GM12878 (cell line): ENCODE data around the gene GRB10. TPM values are rescaled to one million over a fixed set of nuclear protein-coding genes. Genes with fewer than 3 reads are reported as not detected.

Experiments used
- ATAC-seq: fragments of 200-7000 bp; cut with Tn5 transposase; 3 replicates; pipeline ENCODE4 v1.9.1; 2020; ENCODE audit warnings: mild to moderate bottlenecking, moderate library complexity
- BruUV-seq: library from RNA; stranded (reverse); fragments of 400-500 nt; replicated peaks from 2 replicates; lab custom pipeline; 2021; lab: Mats Ljungman, UMichigan
- CTCF ChIA-PET: fragments of 300-600 bp; sonication (Branson Sonifier 250); formaldehyde crosslinking; extraction: SDS; loops from one replicate; lab custom pipeline; 2021; ENCODE audit warnings: inconsistent platforms; lab: Yijun Ruan, JAX
- POLR2A ChIA-PET: fragments of 350-600 bp; formaldehyde crosslinking; extraction: SDS; loops from one replicate; lab custom pipeline; 2021; ENCODE audit warnings: inconsistent platforms; lab: Charles Lee
- RAD21 ChIA-PET: fragments of 300-600 bp; sonication (Branson Sonifier 250); formaldehyde crosslinking; loops from one replicate; lab custom pipeline; 2023; ENCODE audit warnings: antibody characterized with exemption; ENCODE audit not compliant: unreplicated experiment; lab: Charles Lee
- SMC1A ChIA-PET: fragments of 300-600 bp; sonication (Branson Sonifier 250); formaldehyde crosslinking; loops from one replicate; lab custom pipeline; 2023; ENCODE audit not compliant: unreplicated experiment, uncharacterized antibody; lab: Charles Lee
- DNase-seq: peaks from one replicate; pipeline ENCODE4 v3.0.0-alpha.2; 2011; ENCODE audit warnings: low read depth, low spot score
- FAIRE-seq: peaks from 3 replicates; lab custom pipeline; 2011; peaks lifted over from hg19 to GRCh38; lab: Jason Lieb, UNC
- H2AFZ ChIP-seq: 2 replicates; pipeline ENCODE4 v1.6.0; 2011; ENCODE audit warnings: low read depth, low read length, control low read depth; ENCODE audit not compliant: control insufficient read depth
- H3K27ac ChIP-seq: 2 replicates; pipeline ENCODE4 v1.5.1; 2011; ENCODE audit warnings: control low read depth; ENCODE audit not compliant: control insufficient read depth, insufficient read depth
- H3K27me3 ChIP-seq, 2 experiments: replicated peaks in 1 of 2; 2 replicates each; pipeline versions ENCODE4 v1.6.0 to v1.6.1; 2011; ENCODE audit warnings: low read length in 1 of 2; ENCODE audit not compliant: control insufficient read depth in 2 of 2, insufficient read depth in 2 of 2
- H3K36me3 ChIP-seq, 2 experiments: 2 replicates each; pipeline ENCODE4 v1.5.1; 2011; ENCODE audit warnings: low read length in 1 of 2; ENCODE audit not compliant: control insufficient read depth in 2 of 2, insufficient read depth in 2 of 2
- H3K4me1 ChIP-seq: 2 replicates; pipeline ENCODE4 v1.6.1; 2011; ENCODE audit warnings: mild to moderate bottlenecking, low read length, moderate library complexity, mixed read lengths; ENCODE audit not compliant: control insufficient read depth, insufficient read depth
- H3K4me2 ChIP-seq: 2 replicates; pipeline ENCODE4 v1.6.0; 2011; ENCODE audit warnings: control low read depth; ENCODE audit not compliant: control insufficient read depth, insufficient read depth
- H3K4me3 ChIP-seq: fragments of 200-600 bp; sonication (generic); 2 replicates; pipeline ENCODE4 v1.5.1; 2016
- H3K79me2 ChIP-seq: 2 replicates; pipeline ENCODE4 v1.6.0; 2011; ENCODE audit warnings: low read length; ENCODE audit not compliant: control insufficient read depth, insufficient read depth
- H3K9ac ChIP-seq: 2 replicates; pipeline ENCODE4 v1.8.0; 2011; ENCODE audit warnings: low read length, control low read depth, mixed read lengths; ENCODE audit not compliant: control insufficient read depth, insufficient read depth
- H3K9me3 ChIP-seq: replicated peaks from 3 replicates; pipeline ENCODE4 v1.5.1; 2011; ENCODE audit warnings: mild to moderate bottlenecking, low read length; ENCODE audit not compliant: control insufficient read depth, insufficient read depth
- H4K20me1 ChIP-seq: 2 replicates; pipeline ENCODE4 v1.6.0; 2011; ENCODE audit not compliant: control insufficient read depth, insufficient read depth
- ASH2L ChIP-seq: fragments of 300-600, 200-600 bp; sonication (generic); IDR thresholded peaks from 2 replicates; pipeline ENCODE4 v1.6.1; 2017; ENCODE audit warnings: low read depth, mild to moderate bottlenecking, borderline replicate concordance
- ESRRA ChIP-seq: IDR thresholded peaks from 2 replicates; pipeline ENCODE4 v1.6.1; 2012; ENCODE audit warnings: mild to moderate bottlenecking, low read length, improper control_type of control experiment
- MYB ChIP-seq: fragments of 150-350 bp; IDR thresholded peaks from 2 replicates; pipeline ENCODE4 v1.6.1; 2014; ENCODE audit warnings: mild to moderate bottlenecking, low read depth, low read length, borderline replicate concordance
- NFXL1 ChIP-seq: fragments of 450-650 bp; IDR thresholded peaks from 2 replicates; pipeline ENCODE4 v1.6.1; 2017; ENCODE audit warnings: antibody characterized with exemption, mild to moderate bottlenecking, borderline replicate concordance
- NFYA ChIP-seq: IDR thresholded peaks from 2 replicates; pipeline ENCODE4 v1.6.1; 2011; ENCODE audit warnings: low read depth, mild to moderate bottlenecking, low read length, improper control_type of control experiment, borderline replicate concordance
- SREBF2 ChIP-seq: IDR thresholded peaks from 2 replicates; pipeline ENCODE4 v1.6.1; 2012; ENCODE audit warnings: mild to moderate bottlenecking, low read length
- ZBTB11 ChIP-seq: fragments of 450-650 bp; formaldehyde crosslinking; IDR thresholded peaks from 2 replicates; pipeline ENCODE4 v1.5.0; 2022; ENCODE audit warnings: mild to moderate bottlenecking, missing genetic modification characterization
- ZBTB33 ChIP-seq: fragments of 450-650 bp; IDR thresholded peaks from 2 replicates; pipeline ENCODE4 v1.6.1; 2017; ENCODE audit warnings: mild to moderate bottlenecking
- ZNF274 ChIP-seq: IDR thresholded peaks from one replicate; pipeline ENCODE4 v1.8.0; 2011; ENCODE audit not compliant: insufficient read length, insufficient read depth
- ZNF592 ChIP-seq: fragments of 450-650 bp; IDR thresholded peaks from 2 replicates; pipeline ENCODE4 v1.6.1; 2017; ENCODE audit warnings: mild to moderate bottlenecking, moderate library complexity
- ZNF687 ChIP-seq: fragments of 450-650 bp; IDR thresholded peaks from 2 replicates; pipeline ENCODE4 v1.6.1; 2017; ENCODE audit warnings: mild to moderate bottlenecking, moderate library complexity
- WGBS: methylation state at CpG from one replicate; pipeline ENCODE4 v1.1.6; 2016; ENCODE audit warnings: low lambda C conversion rate; ENCODE audit not compliant: insufficient replicate concordance, insufficient coverage; ENCODE audit errors: missing lambda C conversion rate; 5-methylcytosine and 5-hydroxymethylcytosine counted together
- in situ Hi-C: fragments of 300-500 bp; cut with MboI; formaldehyde crosslinking; loops from 9 replicates; pipeline ENCODE4 v1.14.3; 2018; ENCODE audit warnings: mixed read lengths
- intact Hi-C: fragments of 100-400 bp; cut with micrococcal nuclease; formaldehyde crosslinking; loops from one replicate; pipeline ENCODE4 v1.14.2; 2022; ENCODE audit not compliant: unreplicated experiment
- polyA plus RNA-seq, 11 experiments: library from polyadenylated mRNA; depleted of rRNA in 4 of 11; unstranded in 6 of 11; stranded (reverse) in 5 of 11; fragments of >200 nt; fragmentation: Nextera tagmentation in 4 of 11; fragmentation: Illumina TruSeq in 1 of 11; extraction: Ambion mirVana in 4 of 11; extraction: Trizol in 1 of 11; gene quantifications; 1 replicate in 1 of 11; 2 replicates in 10 of 11; pipeline versions ENCODE4 v1.2.1 to v1.2.3, GENCODE V29; 2011 to 2016; ENCODE audit warnings: inconsistent platforms in 2 of 11, missing spikeins in 2 of 11, low read depth in 1 of 11
- total RNA-seq, 4 experiments: library from RNA; depleted of rRNA in 3 of 4; stranded (reverse); fragments of >200 nt in 3 of 4; fragmentation: Illumina TruSeq in 1 of 4; extraction: Trizol in 1 of 4; gene quantifications; 2 replicates each; pipeline versions ENCODE4 v1.2.1 to v1.2.3, GENCODE V29; 2013 to 2021

The GRB10 gene
- total and polyA plus RNA-seq, 10 of the 15 experiments (the other 5 are each of a cell fraction or from before 2014, with no cell fraction given), result 0.04 to 0.33 TPM; not detected in 8

GRCh38 chr7:50613473-50613872 lies 169.2 kb downstream of the GRB10 start:
- no peak for DNase-seq
- no peaks in the 10 kb centered on the region; the same call in 2 of the 3 replicates for H3K9me3 ChIP-seq
- no peak for FAIRE-seq
- 12% methylated on average over 8 of the region's 8 CpGs for WGBS
- H3K79me2 ChIP-seq, result no peaks in the 10 kb centered on the region
- H3K4me2 ChIP-seq, result no peak overlapping the region
- CTCF ChIA-PET, result no interaction called here
- H3K9ac ChIP-seq, result no peak overlapping the region
- no TSS peak for BruUV-seq
- no peaks in the 10 kb centered on the region for H3K36me3 ChIP-seq
- no peak overlapping the region for H2AFZ ChIP-seq
- RAD21 ChIA-PET, result no interaction called here
- H3K27ac ChIP-seq, result no peak overlapping the region
- H3K4me3 ChIP-seq, result no peak overlapping the region
- H3K27me3 ChIP-seq, result peaks cover 0 to 5% of the 10 kb centered on the region in 2 experiments; a peak in 2 of 4 replicates
- no peak for ATAC-seq
- in situ Hi-C loops, result no loop called here
- intact Hi-C loops, result no loop called here
- no peaks in the 10 kb centered on the region for H3K4me1 ChIP-seq
- no peaks in the 10 kb centered on the region for H4K20me1 ChIP-seq
- SMC1A ChIA-PET, result no interaction called here
- POLR2A ChIA-PET, result no interaction called here
- TF ChIP-seq ZNF687 (no peak), SREBF2 (no peak), ZNF592 (no peak), ZNF274 (no peak), MYB (no peak), NFYA (no peak), ZBTB33 (no peak), ZBTB11 (CRISPR knock-in tag) (no peak), ESRRA (no peak), ASH2L (no peak), NFXL1 (no peak)
